HepG2 (cell line): ENCODE measurements around the gene PLD1. TPM values are rescaled to one million over a fixed set of nuclear protein-coding genes. Genes with fewer than 3 reads are reported as not detected.

ENCODE experiments used
- ATAC-seq: fragments of 200-7000 bp; cut with Tn5 transposase; 3 replicates; pipeline ENCODE4 v1.9.1; 2020; ENCODE audit warnings: mild to moderate bottlenecking, moderate library complexity
- BruUV-seq: library from RNA; stranded (reverse); fragments of 400-500 nt; replicated peaks from 2 replicates; lab custom pipeline; 2021; lab: Mats Ljungman, UMichigan
- CTCF ChIA-PET: fragments of 300-600 bp; formaldehyde crosslinking; extraction: SDS; loops from one replicate; lab custom pipeline; 2021; ENCODE audit warnings: low total read pairs, inconsistent platforms, low intra/inter-chr PET ratio; lab: Yijun Ruan, JAX
- POLR2A ChIA-PET: fragments of 350-600 bp; sonication (Branson Sonifier 250); formaldehyde crosslinking; loops from one replicate; lab custom pipeline; 2020; ENCODE audit warnings: antibody characterized with exemption, inconsistent platforms; lab: Yijun Ruan, JAX
- DNase-seq: peaks from one replicate; pipeline ENCODE4 v3.0.0-alpha.2; 2015; ENCODE audit warnings: low spot score
- FAIRE-seq: peaks from 3 replicates; lab custom pipeline; 2011; peaks lifted over from hg19 to GRCh38; lab: Jason Lieb, UNC
- H2AFZ ChIP-seq: one replicate; pipeline ENCODE4 v1.6.1; 2011; ENCODE audit warnings: low read length, inconsistent platforms
- H3K27ac ChIP-seq: fragments of 300-600 bp; 3 replicates; pipeline ENCODE4 v1.8.0; 2011; ENCODE audit warnings: mixed run types, mild to moderate bottlenecking, mixed read lengths, low read length, inconsistent platforms; ENCODE audit not compliant: insufficient read depth; ENCODE audit errors: extremely low read length
- H3K27me3 ChIP-seq, 2 experiments: fragments of 200-600 bp in 1 of 2; 2 replicates in 1 of 2; 3 replicates in 1 of 2; pipeline versions ENCODE4 v1.6.0 to v1.8.0; 2011; ENCODE audit warnings: low read length in 2 of 2, mild to moderate bottlenecking in 2 of 2, moderate library complexity in 2 of 2, inconsistent platforms in 1 of 2; ENCODE audit not compliant: insufficient read depth in 2 of 2, control insufficient read depth in 1 of 2
- H3K36me3 ChIP-seq, 2 experiments: fragments of 200-600 bp in 1 of 2; replicated peaks in 1 of 2; 2 replicates in 1 of 2; 3 replicates in 1 of 2; pipeline versions ENCODE4 v1.5.1 to v1.8.0; 2011; ENCODE audit warnings: low read length in 2 of 2, inconsistent platforms in 1 of 2; ENCODE audit not compliant: insufficient read depth in 2 of 2, control insufficient read depth in 1 of 2
- H3K4me1 ChIP-seq: 2 replicates; pipeline ENCODE4 v1.5.1; 2012; ENCODE audit warnings: low read length, inconsistent platforms; ENCODE audit not compliant: insufficient read depth
- H3K4me2 ChIP-seq: 2 replicates; pipeline ENCODE4 v1.6.0; 2011; ENCODE audit warnings: low read depth, low read length, inconsistent platforms
- H3K4me3 ChIP-seq, 3 experiments: fragments of 200-600 bp in 1 of 3; sonication (generic), shearing (Covaris generic) in 1 of 3; replicated peaks in 1 of 3; 2 replicates each; pipeline ENCODE4 v1.5.1; 2011 to 2016; ENCODE audit warnings: low read length in 3 of 3, inconsistent platforms in 2 of 3, low read depth in 2 of 3, mild to moderate bottlenecking in 2 of 3, control low read depth in 1 of 3, mixed read lengths in 1 of 3; ENCODE audit not compliant: insufficient read depth in 1 of 3
- H3K79me2 ChIP-seq: one replicate; pipeline ENCODE4 v1.6.1; 2011; ENCODE audit warnings: low read length, inconsistent platforms; ENCODE audit not compliant: insufficient read depth
- H3K9ac ChIP-seq: 2 replicates; pipeline ENCODE4 v1.6.0; 2011; ENCODE audit warnings: mild to moderate bottlenecking, low read depth, low read length, inconsistent platforms; ENCODE audit not compliant: insufficient read depth
- H3K9me3 ChIP-seq: 2 replicates; pipeline ENCODE4 v1.5.1; 2012; ENCODE audit warnings: mild to moderate bottlenecking, low read length
- H4K20me1 ChIP-seq: 2 replicates; pipeline ENCODE4 v1.6.0; 2011; ENCODE audit warnings: inconsistent platforms, mild to moderate bottlenecking, low read length, moderate library complexity; ENCODE audit not compliant: insufficient read depth
- ARID2 ChIP-seq: sonication (generic); formaldehyde crosslinking; IDR thresholded peaks from 2 replicates; pipeline ENCODE4 v1.8.1; 2022; ENCODE audit warnings: mild to moderate bottlenecking, missing genetic modification reagents, borderline replicate concordance
- CAMTA2 ChIP-seq: sonication (generic); formaldehyde crosslinking; IDR thresholded peaks from 2 replicates; pipeline ENCODE4 v1.4.0; 2020; ENCODE audit warnings: mild to moderate bottlenecking, missing genetic modification reagents, borderline replicate concordance
- EP300 ChIP-seq, 3 experiments: sonication (generic) in 1 of 3; formaldehyde crosslinking in 1 of 3; IDR thresholded peaks; 2 replicates each; pipeline versions ENCODE4 v1.5.1 to v1.6.1; 2011 to 2020; ENCODE audit warnings: low read depth in 2 of 3, low read length in 2 of 3, borderline replicate concordance in 1 of 3, improper control_type of control experiment in 1 of 3, mild to moderate bottlenecking in 1 of 3, missing genetic modification reagents in 1 of 3, moderate library complexity in 1 of 3
- HOXA5 ChIP-seq: sonication (generic); formaldehyde crosslinking; IDR thresholded peaks from 2 replicates; pipeline ENCODE4 v1.4.0; 2020; ENCODE audit warnings: missing genetic modification reagents
- JUND ChIP-seq: sonication (generic); formaldehyde crosslinking; IDR thresholded peaks from 2 replicates; pipeline ENCODE4 v1.8.0; 2022; ENCODE audit warnings: mild to moderate bottlenecking, missing genetic modification reagents
- KLF9 ChIP-seq: IDR thresholded peaks from 2 replicates; pipeline ENCODE4 v1.6.1; 2016; ENCODE audit warnings: low read depth
- MTA3 ChIP-seq: sonication (generic); formaldehyde crosslinking; IDR thresholded peaks from 2 replicates; pipeline ENCODE4 v1.4.0; 2020; ENCODE audit warnings: missing genetic modification reagents
- PPARG ChIP-seq: conservative IDR thresholded peaks from 2 replicates; pipeline ENCODE4 v1.6.1; 2016; ENCODE audit warnings: missing biosample characterization, missing genetic modification reagents
- SP4 ChIP-seq: sonication (generic); formaldehyde crosslinking; IDR thresholded peaks from 2 replicates; pipeline ENCODE4 v1.8.1; 2023; ENCODE audit warnings: mild to moderate bottlenecking, missing genetic modification reagents
- ZEB1 ChIP-seq: IDR thresholded peaks from 2 replicates; pipeline ENCODE4 v1.6.1; 2012; ENCODE audit warnings: mild to moderate bottlenecking, low read depth, inconsistent platforms; ENCODE audit not compliant: insufficient replicate concordance
- ZNF563 ChIP-seq: sonication (generic); formaldehyde crosslinking; IDR thresholded peaks from 2 replicates; pipeline ENCODE4 v1.8.0; 2022; ENCODE audit warnings: mild to moderate bottlenecking, moderate library complexity, missing genetic modification reagents
- ZNF660 ChIP-seq: sonication (generic); formaldehyde crosslinking; IDR thresholded peaks from 2 replicates; pipeline ENCODE4 v1.5.1; 2020; ENCODE audit warnings: mild to moderate bottlenecking, low read depth, missing genetic modification reagents, borderline replicate concordance
- ZNF670 ChIP-seq: sonication (generic); formaldehyde crosslinking; IDR thresholded peaks from 2 replicates; pipeline ENCODE4 v1.8.0; 2022; ENCODE audit warnings: mild to moderate bottlenecking, missing genetic modification reagents, borderline replicate concordance
- WGBS: methylation state at CpG from one replicate; pipeline ENCODE4 v1.1.6; 2017; ENCODE audit warnings: low lambda C conversion rate; 5-methylcytosine and 5-hydroxymethylcytosine counted together
- in situ Hi-C: cut with HindIII; loops from 2 replicates; pipeline ENCODE4 v1.10.0; 2017; ENCODE audit warnings: low pct_unique_long_range_greater_than_20kb; ENCODE audit not compliant: extremely low pct_ligation_motif_present
- intact Hi-C: fragments of 100-400 bp; cut with micrococcal nuclease; formaldehyde crosslinking; loops from one replicate; pipeline ENCODE4 v1.10.0; 2022; ENCODE audit not compliant: unreplicated experiment
- polyA plus RNA-seq, 8 experiments: library from polyadenylated mRNA; depleted of rRNA in 3 of 8; stranded (reverse) in 7 of 8; unstranded in 1 of 8; fragments of >200 nt; fragmentation: Illumina TruSeq in 4 of 8; extraction: Trizol in 4 of 8; gene quantifications; 2 replicates each; pipeline versions ENCODE4 v1.2.1 to v1.2.3, GENCODE V29; 2011 to 2016; ENCODE audit warnings: low read depth in 4 of 8, missing spikeins in 1 of 8, mixed read lengths in 1 of 8; ENCODE audit not compliant: insufficient read depth in 1 of 8
- total RNA-seq, 5 experiments: library from RNA; depleted of rRNA; stranded (reverse); fragments of >200 nt; fragmentation: Illumina TruSeq; extraction: Trizol; gene quantifications; 2 replicates each; pipeline ENCODE4 v1.2.3, GENCODE V29; 2016; ENCODE audit warnings: low read depth in 1 of 5
- TF ChIP-seq, protein P1 (sequence below): sonication (generic); formaldehyde crosslinking; IDR thresholded peaks from 2 replicates; pipeline ENCODE4 v1.4.0; 2020; ENCODE audit warnings: missing genetic modification reagents
- TF ChIP-seq, protein P2 (sequence below): sonication (generic); formaldehyde crosslinking; IDR thresholded peaks from 2 replicates; pipeline ENCODE4 v1.8.0; 2022; ENCODE audit warnings: missing genetic modification reagents, mild to moderate bottlenecking, borderline replicate concordance
- TF ChIP-seq, protein P3 (sequence below): sonication (generic); formaldehyde crosslinking; IDR thresholded peaks from 2 replicates; pipeline ENCODE4 v1.4.0; 2020; ENCODE audit warnings: missing genetic modification reagents
- TF ChIP-seq, protein P4 (sequence below): sonication (generic); formaldehyde crosslinking; IDR thresholded peaks from 2 replicates; pipeline ENCODE4; 2020; ENCODE audit warnings: missing genetic modification reagents, mild to moderate bottlenecking, borderline replicate concordance

Gene PLD1
- total and polyA plus RNA-seq, 2 of the 13 experiments (the other 11 are each of a cell fraction or from before 2014, with no cell fraction given) = 27.1 to 59.4 TPM

DNA sequence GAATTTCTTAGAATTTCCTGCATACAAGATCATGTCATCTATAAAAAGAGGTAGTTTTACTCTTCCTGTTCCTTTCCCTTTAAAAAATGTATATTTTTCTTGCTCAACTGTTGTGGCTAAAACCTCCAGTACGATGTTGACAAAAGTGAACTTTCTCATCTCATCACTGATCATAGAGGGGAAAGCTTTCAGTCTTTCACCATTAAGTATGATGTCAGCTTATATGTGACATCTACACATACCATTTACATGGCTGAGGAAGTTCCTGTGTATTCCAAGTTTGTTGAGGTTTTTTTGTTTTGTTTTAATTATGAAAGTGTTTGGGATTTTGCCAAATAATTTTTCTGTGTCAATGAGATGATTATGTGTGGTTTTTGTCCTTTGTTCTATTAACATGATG is 173.6 kb downstream of the PLD1 start:
- Histone ChIP-seq H3K27me3 (no peaks in the 10 kb centered on the region), H3K4me2 (no peak overlapping the region), H3K4me3 (no peak overlapping the region), H4K20me1 (no peaks in the 10 kb centered on the region), H3K36me3 (peaks cover 6 to 40% of the 10 kb centered on the region in 2 experiments), H2AFZ (no peak overlapping the region), H3K27ac (no peak overlapping the region), H3K9me3 (no peaks in the 10 kb centered on the region), H3K79me2 (no peaks in the 10 kb centered on the region)
- DNase-seq (no peak), ATAC-seq (no peak), FAIRE-seq (no peak)
- in situ Hi-C loops = no loop called here
- BruUV-seq = no TSS peak
- WGBS = 92% methylated on average over 1 of the region's 1 CpG
- ChIA-PET CTCF (no interaction called here), POLR2A (no interaction called here)
- TF ChIP-seq EP300 (IDR thresholded peaks at IDR 0.05; ENCODE audit: low read depth in 2 of 2, low read length in 2 of 2) (no peak), EP300 (CRISPR knock-in tag; IDR thresholded peaks at IDR 0.05; ENCODE audit: borderline replicate concordance) (no peak), HOXA5 (CRISPR knock-in tag) (no peak), ZNF670 (CRISPR knock-in tag) (no peak), MTA3 (CRISPR knock-in tag) (no peak), PPARG (CRISPR knock-in tag) (no peak), CAMTA2 (no peak), KLF9 (no peak), ZEB1 (no peak), ARID2 (CRISPR knock-in tag) (no peak), ZNF563 (CRISPR knock-in tag) (no peak), JUND (CRISPR knock-in tag) (no peak), SP4 (CRISPR knock-in tag) (no peak), ZNF660 (CRISPR knock-in tag) (no peak)
- TF ChIP-seq, protein P1, sequence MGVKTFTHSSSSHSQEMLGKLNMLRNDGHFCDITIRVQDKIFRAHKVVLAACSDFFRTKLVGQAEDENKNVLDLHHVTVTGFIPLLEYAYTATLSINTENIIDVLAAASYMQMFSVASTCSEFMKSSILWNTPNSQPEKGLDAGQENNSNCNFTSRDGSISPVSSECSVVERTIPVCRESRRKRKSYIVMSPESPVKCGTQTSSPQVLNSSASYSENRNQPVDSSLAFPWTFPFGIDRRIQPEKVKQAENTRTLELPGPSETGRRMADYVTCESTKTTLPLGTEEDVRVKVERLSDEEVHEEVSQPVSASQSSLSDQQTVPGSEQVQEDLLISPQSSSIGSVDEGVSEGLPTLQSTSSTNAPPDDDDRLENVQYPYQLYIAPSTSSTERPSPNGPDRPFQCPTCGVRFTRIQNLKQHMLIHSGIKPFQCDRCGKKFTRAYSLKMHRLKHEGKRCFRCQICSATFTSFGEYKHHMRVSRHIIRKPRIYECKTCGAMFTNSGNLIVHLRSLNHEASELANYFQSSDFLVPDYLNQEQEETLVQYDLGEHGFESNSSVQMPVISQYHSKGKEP (CRISPR knock-in tag) = no peak
- TF ChIP-seq, protein P2, sequence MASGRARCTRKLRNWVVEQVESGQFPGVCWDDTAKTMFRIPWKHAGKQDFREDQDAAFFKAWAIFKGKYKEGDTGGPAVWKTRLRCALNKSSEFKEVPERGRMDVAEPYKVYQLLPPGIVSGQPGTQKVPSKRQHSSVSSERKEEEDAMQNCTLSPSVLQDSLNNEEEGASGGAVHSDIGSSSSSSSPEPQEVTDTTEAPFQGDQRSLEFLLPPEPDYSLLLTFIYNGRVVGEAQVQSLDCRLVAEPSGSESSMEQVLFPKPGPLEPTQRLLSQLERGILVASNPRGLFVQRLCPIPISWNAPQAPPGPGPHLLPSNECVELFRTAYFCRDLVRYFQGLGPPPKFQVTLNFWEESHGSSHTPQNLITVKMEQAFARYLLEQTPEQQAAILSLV = no peak
- TF ChIP-seq, protein P3, sequence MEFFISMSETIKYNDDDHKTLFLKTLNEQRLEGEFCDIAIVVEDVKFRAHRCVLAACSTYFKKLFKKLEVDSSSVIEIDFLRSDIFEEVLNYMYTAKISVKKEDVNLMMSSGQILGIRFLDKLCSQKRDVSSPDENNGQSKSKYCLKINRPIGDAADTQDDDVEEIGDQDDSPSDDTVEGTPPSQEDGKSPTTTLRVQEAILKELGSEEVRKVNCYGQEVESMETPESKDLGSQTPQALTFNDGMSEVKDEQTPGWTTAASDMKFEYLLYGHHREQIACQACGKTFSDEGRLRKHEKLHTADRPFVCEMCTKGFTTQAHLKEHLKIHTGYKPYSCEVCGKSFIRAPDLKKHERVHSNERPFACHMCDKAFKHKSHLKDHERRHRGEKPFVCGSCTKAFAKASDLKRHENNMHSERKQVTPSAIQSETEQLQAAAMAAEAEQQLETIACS (CRISPR knock-in tag) = no peak
- TF ChIP-seq, protein P4, sequence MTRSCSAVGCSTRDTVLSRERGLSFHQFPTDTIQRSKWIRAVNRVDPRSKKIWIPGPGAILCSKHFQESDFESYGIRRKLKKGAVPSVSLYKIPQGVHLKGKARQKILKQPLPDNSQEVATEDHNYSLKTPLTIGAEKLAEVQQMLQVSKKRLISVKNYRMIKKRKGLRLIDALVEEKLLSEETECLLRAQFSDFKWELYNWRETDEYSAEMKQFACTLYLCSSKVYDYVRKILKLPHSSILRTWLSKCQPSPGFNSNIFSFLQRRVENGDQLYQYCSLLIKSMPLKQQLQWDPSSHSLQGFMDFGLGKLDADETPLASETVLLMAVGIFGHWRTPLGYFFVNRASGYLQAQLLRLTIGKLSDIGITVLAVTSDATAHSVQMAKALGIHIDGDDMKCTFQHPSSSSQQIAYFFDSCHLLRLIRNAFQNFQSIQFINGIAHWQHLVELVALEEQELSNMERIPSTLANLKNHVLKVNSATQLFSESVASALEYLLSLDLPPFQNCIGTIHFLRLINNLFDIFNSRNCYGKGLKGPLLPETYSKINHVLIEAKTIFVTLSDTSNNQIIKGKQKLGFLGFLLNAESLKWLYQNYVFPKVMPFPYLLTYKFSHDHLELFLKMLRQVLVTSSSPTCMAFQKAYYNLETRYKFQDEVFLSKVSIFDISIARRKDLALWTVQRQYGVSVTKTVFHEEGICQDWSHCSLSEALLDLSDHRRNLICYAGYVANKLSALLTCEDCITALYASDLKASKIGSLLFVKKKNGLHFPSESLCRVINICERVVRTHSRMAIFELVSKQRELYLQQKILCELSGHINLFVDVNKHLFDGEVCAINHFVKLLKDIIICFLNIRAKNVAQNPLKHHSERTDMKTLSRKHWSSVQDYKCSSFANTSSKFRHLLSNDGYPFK = no peak
- TF ChIP-seq, all 625 proteins: peak for 0
- intact Hi-C loops = no loop called here
- Histone ChIP-seq H3K9ac (no peak overlapping the region), H3K4me1 (peaks cover 15% of the 10 kb centered on the region)
